GM13976 (cell line): ENCODE measurements around the gene TACC2.

ENCODE experiments used
- DNase-seq: peaks from one replicate; pipeline ENCODE4 v3.0.0; 2012; ENCODE audit warnings: low spot score
- CTCF ChIP-seq: IDR thresholded peaks from 2 replicates; pipeline ENCODE4 v1.5.1; 2012; ENCODE audit warnings: borderline replicate concordance, mild to moderate bottlenecking; ENCODE audit not compliant: insufficient read depth; ENCODE audit errors: extremely low read depth, missing control alignments, control extremely low read depth
- in situ Hi-C: fragments of 300-500 bp; cut with MboI; formaldehyde crosslinking; loops from one replicate; pipeline ENCODE4 v1.12.0; 2022; ENCODE audit warnings: low sequenced_read_pairs, mixed read lengths, inconsistent platforms; ENCODE audit not compliant: unreplicated experiment

Gene TACC2

GRCh38 chr10:122290334-122290733 is 301.4 kb downstream of the TACC2 start:
- no peak for TF ChIP-seq CTCF
- in situ Hi-C loops: loop anchor here (25.0 kb wide), 1 partner anchor 272 kb away; the partner anchor contains the start of gene DMBT1
- DNase-seq: no peak

GRCh38 chr10:122290833-122291532 is 302.0 kb downstream of the TACC2 start:
- DNase-seq: no peak
- in situ Hi-C loops: loop anchor here (25.0 kb wide), 1 partner anchor 271 kb away; the partner anchor contains the start of gene DMBT1

GRCh38 chr10:122291739-122292138 is 302.8 kb downstream of the TACC2 start:
- DNase-seq: no peak
- no peak for TF ChIP-seq CTCF
- in situ Hi-C loops: loop anchor here (25.0 kb wide), 1 partner anchor 271 kb away; the partner anchor contains the start of gene DMBT1

More at GRCh38 chr10:122290833-122291532, 302.0 kb downstream of the TACC2 start:
- TF ChIP-seq CTCF: no peak

- in situ Hi-C loops: loop anchor here (25.0 kb wide), 1 partner anchor 270 kb away; the partner anchor contains the start of gene DMBT1
- DNase-seq: no peak
- TF ChIP-seq CTCF: no peak
Measured at GRCh38 chr10:122292376-122292775, 303.4 kb downstream of the TACC2 start.

- in situ Hi-C loops: loop anchor here (25.0 kb wide), 1 partner anchor 269 kb away; the partner anchor contains the start of gene DMBT1
- no peak for TF ChIP-seq CTCF
- DNase-seq: peak; percentile 43
Measured at GRCh38 chr10:122293156-122293960, 304.4 kb downstream of the TACC2 start.

- TF ChIP-seq CTCF: no peak
- in situ Hi-C loops: loop anchor here (25.0 kb wide), 1 partner anchor 268 kb away; the partner anchor contains the start of gene DMBT1
- DNase-seq: no peak
Measured at GRCh38 chr10:122293961-122294380, 305.0 kb downstream of the TACC2 start.
